ENCODE measurements around the gene SLC2A13.
"Not testable (repeated sequence)": the region's sequence is repeated elsewhere in the genome, so short reads cannot be mapped to it uniquely, and the experiment has no call there.

Gene SLC2A13

DNA sequence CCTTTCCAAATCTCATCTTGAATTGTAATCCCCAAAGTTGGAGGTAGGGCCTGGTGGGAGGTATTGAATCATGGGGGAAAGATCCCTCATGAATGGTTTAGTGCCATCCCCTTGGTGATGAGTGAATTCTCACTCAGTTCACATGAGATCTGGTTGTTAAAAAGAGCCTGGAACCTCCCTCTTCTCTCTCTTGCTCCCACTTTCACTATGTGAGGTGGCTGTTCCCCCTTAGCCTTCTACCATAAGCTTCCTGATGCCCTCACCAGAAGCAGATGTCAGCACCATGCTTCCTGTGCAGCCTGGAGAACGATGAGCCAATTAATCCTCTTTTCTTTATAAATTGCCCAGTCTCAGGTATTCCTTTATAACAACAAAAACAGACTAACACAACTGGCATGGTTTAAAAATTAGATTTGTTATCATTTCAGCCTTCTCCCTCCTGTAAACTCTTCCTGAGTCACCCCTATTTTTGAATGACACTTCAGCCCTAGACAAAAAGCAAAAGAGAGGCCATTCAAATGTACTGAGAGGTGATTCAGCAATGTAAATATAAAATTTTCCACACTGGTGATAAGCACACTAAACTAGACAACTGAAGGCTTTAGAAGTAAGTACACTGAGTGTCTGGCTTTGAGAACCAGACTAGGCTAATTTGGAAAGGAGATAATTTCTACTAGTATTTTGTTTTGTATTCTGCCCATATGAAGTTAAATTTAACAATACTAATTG lies 274.1 kb downstream of the SLC2A13 start:
- in situ Hi-C loops (cut with MboI; ENCODE audit: low sequenced_read_pairs) = no loop called here

DNA sequence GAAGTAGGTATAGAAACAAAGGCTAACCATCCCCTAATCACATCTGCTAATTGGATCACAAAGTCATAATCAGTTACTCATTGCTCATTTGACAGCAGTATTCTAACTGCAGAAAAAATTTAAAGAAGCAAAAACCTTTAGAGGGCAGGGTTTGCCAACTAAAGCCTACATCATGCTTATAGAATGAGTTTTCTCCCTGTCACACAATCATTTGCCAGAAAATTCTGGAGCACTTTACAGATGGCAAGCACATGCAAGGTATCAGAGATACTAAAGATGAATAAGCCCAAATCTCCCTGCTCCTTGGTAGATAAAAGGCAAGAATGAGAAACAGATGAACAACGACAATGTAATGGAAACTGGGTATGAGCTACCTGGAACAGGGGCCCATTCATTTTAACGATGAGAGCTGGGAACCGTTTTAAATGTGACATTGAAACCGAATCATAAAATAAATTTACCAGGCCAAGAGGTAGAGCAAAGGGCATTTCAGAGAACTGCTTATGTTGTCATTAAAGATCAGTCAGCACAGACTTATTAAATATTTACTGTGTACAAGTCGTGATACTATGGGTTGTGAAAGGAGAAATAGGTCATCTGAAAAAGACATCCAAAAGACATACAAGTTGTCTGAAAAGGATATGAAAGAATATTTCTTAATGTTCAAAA lies 274.9 kb downstream of the SLC2A13 start:
- in situ Hi-C loops (cut with MboI; ENCODE audit: low sequenced_read_pairs) = no loop called here

DNA sequence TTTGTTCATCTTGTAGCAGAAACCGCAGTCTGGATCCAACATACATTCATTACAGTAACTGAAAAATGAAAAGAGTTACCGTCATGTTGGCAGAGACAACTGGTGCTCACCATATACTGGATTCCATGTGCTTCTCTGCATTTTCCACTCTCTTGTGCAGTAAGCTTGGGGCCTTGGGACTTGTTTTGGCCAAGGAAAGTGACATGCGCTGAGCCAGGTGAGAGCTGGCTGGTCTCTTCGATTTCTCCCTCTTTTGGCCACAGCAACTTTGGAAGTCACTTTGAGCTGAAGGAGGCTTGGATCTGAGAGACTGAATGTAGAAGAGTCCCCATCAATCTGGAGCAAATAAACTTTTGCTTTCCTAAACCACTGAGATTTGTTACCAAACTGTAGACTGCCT lies 275.7 kb downstream of the SLC2A13 start:
- in situ Hi-C loops (cut with MboI; ENCODE audit: low sequenced_read_pairs) = no loop called here

- in situ Hi-C loops (cut with MboI; ENCODE audit: low sequenced_read_pairs) = no loop called here
Measured at GRCh38 chr12:39824505-39825212, 281.2 kb downstream of the SLC2A13 start.

- in situ Hi-C loops (cut with MboI; ENCODE audit: low sequenced_read_pairs) = no loop called here
Measured at GRCh38 chr12:39816671-39817185, 289.2 kb downstream of the SLC2A13 start.

DNA sequence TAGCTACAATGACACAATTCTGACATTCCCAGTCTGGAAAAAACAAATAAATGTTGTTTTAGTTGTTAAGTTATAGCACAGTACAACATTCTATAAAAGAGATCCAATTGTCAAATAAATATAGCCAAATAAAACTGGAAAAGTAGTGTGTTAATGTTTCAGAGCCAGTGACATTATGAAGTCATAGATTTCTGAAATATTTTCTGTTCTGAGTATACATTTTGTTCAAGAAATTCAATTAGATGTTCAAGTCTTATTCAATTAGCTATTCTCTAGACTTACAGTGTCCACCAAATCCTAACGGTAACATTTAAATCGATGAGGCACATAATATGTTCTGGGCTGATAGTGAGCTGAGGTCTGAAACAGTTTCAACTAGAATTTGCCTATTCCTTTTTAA lies 290.1 kb downstream of the SLC2A13 start:
- in situ Hi-C loops (cut with MboI; ENCODE audit: low sequenced_read_pairs) = no loop called here

GRCh38 chr12:39814626-39815025 lies 291.3 kb downstream of the SLC2A13 start:
- in situ Hi-C loops (cut with MboI; ENCODE audit: low sequenced_read_pairs) = no loop called here

DNA sequence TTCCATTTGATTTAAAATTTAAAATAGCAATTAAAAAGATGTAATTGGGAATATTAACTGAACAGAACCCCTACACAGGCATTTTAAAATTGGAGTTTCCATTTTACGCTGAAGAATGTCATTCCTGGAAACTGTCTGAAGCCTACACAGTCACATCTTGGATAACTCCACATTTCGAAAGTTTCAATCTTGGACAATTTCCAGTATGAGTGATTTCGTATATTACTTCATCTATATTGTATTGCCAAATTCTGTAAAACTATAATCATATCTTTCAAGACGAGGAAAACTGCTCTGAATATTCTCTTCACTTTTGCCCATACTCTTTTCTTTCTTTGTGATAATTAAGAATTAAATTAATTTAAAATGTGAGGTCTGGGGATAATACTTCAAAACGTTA lies 292.1 kb downstream of the SLC2A13 start:
- in situ Hi-C loops (cut with MboI; ENCODE audit: low sequenced_read_pairs) = no loop called here

- in situ Hi-C loops (cut with MboI; ENCODE audit: low sequenced_read_pairs) = not testable (repeated sequence)
Measured at GRCh38 chr12:39812456-39812855, 293.4 kb downstream of the SLC2A13 start.

- in situ Hi-C loops (cut with MboI; ENCODE audit: low sequenced_read_pairs) = no loop called here
Measured at GRCh38 chr12:39807043-39807442, 298.8 kb downstream of the SLC2A13 start.

GRCh38 chr12:39805651-39806050 lies 300.2 kb downstream of the SLC2A13 start:
- in situ Hi-C loops (cut with MboI; ENCODE audit: low sequenced_read_pairs) = no loop called here

DNA sequence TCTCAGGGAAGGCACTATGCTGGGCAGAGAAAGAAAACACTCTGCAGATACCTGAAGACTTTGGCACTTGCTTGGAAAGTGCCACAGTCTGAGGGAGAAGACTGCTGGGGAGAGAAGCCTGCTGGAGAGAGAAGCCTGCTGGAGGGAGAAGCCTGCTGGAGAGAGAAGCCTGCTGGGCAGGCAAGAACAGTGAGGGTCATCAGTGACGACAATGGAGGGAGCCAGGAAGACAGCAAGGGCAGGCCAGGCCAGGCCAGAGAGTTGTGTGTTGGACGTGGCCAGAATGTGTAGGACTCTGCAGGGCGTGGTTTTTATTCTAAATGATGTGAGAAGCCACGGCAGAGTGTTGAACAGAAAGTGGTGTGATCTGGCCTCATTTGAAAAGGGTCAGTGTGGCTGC lies 301.0 kb downstream of the SLC2A13 start:
- in situ Hi-C loops (cut with MboI; ENCODE audit: low sequenced_read_pairs) = no loop called here

DNA sequence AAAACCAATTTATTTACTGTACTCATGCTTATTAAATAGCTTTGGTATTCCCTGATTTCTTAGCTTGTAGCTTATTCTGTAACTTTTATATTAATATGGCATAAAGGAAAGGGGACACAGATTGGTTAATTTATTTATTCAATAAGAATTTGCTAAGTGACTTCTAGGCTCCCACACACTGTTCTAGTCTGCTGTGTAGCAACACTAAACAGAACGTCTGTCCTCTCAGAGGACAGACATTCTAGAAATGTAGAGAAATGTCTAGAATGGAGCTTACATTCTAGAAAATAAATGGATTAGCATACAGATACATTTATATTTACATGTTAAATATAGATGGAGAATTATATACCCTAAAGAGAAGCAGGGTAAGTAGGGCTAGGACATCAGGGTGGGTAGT lies 301.4 kb downstream of the SLC2A13 start:
- in situ Hi-C loops (cut with MboI; ENCODE audit: low sequenced_read_pairs) = no loop called here

- in situ Hi-C loops (cut with MboI; ENCODE audit: low sequenced_read_pairs) = no loop called here
Measured at GRCh38 chr12:39803151-39803550, 302.7 kb downstream of the SLC2A13 start.

DNA sequence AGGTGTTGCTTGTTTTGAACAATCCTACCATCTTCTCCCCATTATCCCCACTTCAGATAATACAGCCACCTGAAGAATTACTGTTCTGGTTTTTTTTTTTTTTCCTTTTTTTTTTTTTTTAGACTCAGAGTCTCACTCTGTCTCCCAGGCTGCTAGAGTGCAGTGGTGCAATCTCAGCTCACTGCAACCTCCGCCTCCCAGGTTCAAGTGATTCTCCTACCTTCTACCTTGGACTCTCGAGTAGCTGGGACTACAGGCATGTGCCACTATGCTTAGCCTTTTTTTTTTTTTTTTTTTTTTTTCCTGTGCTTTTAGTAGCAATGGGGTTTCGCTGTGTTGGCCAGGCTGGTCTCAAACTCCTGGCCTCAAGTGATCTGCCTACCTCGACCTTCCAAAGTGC lies 306.9 kb downstream of the SLC2A13 start:
- in situ Hi-C loops (cut with MboI; ENCODE audit: low sequenced_read_pairs) = no loop called here

- in situ Hi-C loops (cut with MboI; ENCODE audit: low sequenced_read_pairs) = no loop called here
Measured at GRCh38 chr12:39798429-39798828, 307.5 kb downstream of the SLC2A13 start.

DNA sequence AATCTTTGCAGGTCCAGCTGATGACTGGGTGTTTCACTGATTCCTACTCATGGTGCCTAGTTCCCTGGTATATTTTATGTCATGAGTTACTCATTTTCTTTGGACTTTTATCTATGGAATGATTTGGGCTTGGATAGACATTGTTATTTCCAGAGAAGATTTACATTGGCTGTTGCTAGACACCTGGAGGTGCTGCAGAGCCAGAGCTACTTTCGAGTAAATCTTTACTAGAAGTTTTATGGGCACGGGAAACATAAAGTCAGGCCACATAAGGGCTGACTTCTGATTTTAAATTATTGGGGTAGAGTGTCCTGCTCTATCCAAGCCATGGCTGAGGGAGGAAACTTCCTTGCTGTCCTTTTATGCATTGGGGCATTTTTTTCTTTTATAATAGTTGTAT lies 310.4 kb downstream of the SLC2A13 start:
- in situ Hi-C loops (cut with MboI; ENCODE audit: low sequenced_read_pairs) = no loop called here

- in situ Hi-C loops (cut with MboI; ENCODE audit: low sequenced_read_pairs) = no loop called here
Measured at GRCh38 chr12:39792938-39793337, 312.9 kb downstream of the SLC2A13 start.

DNA sequence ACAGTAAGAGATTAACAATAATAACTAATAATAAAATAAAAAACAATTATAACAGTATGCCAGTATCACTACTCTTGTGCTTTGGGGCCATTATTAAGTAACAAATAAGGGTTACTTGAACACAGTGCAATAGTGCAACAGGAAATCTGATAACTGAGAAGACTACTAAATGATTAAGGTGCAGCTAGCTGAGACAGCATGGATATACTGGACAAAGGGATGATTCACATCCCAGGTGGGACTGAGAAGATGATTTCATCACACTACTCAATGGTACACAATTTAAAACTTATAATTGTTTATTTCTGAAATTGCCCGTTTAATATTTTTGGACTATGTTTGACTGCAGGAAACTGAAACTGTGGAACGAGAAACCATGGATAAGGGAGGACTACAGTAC lies 317.6 kb downstream of the SLC2A13 start:
- in situ Hi-C loops (cut with MboI; ENCODE audit: low sequenced_read_pairs) = no loop called here

DNA sequence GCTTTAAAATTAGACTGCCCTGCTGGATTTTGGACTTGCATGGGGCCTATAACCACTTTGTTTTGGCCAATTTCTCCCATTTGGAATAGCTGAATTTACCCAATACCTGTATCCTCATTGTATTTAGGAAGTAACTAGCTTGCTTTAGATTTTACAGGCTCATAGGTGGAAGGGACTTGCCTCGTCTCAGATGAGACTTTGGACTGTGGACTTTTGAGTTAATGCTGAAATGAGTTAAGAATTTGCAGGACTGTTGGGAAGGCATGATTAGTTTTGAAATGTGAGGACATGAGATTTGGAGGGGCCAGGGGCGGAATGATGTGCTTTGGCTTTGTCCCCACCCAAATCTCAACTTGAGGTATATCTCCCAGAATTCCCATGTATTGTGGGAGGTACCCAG lies 320.1 kb downstream of the SLC2A13 start:
- in situ Hi-C loops (cut with MboI; ENCODE audit: low sequenced_read_pairs) = not testable (repeated sequence)

- in situ Hi-C loops (cut with MboI; ENCODE audit: low sequenced_read_pairs) = no loop called here
Measured at GRCh38 chr12:39782026-39782545, 323.8 kb downstream of the SLC2A13 start.
